Endothelial cell of umbilical vein (primary cell): ENCODE results near the gene ARHGEF12. TPM values are rescaled to one million over a fixed set of nuclear protein-coding genes. Genes with fewer than 3 reads are reported as not detected.

ENCODE experiments used
- BruUV-seq: library from RNA; stranded (reverse); fragments of 400-500 nt; replicated peaks from 2 replicates; lab custom pipeline; 2021; lab: Mats Ljungman, UMichigan
- CTCF ChIA-PET: fragments of 300-600, 350-600 bp; sonication (Branson Sonifier 250); formaldehyde crosslinking; loops from one replicate; lab custom pipeline; 2021; ENCODE audit warnings: antibody characterized with exemption, inconsistent platforms; lab: Charles Lee
- POLR2A ChIA-PET: fragments of 300-600, 350-600 bp; sonication (Branson Sonifier 250); formaldehyde crosslinking; loops from one replicate; lab custom pipeline; 2021; ENCODE audit warnings: antibody characterized with exemption, inconsistent platforms; lab: Charles Lee
- DNase-seq: peaks from one replicate; pipeline ENCODE4 v3.0.0-alpha.2; 2011; ENCODE audit warnings: low read depth, low spot score
- FAIRE-seq: peaks from 2 replicates; lab custom pipeline; 2011; peaks lifted over from hg19 to GRCh38; lab: Jason Lieb, UNC
- H2AFZ ChIP-seq: 2 replicates; pipeline ENCODE4 v1.6.0; 2012; ENCODE audit warnings: low read depth, low read length, control low read depth, inconsistent platforms
- H3K27ac ChIP-seq: 2 replicates; pipeline ENCODE4 v1.5.1; 2011; ENCODE audit warnings: low read depth, mild to moderate bottlenecking, control low read depth, low read length, moderate library complexity; ENCODE audit not compliant: insufficient read depth
- H3K27me3 ChIP-seq, 2 experiments: 2 replicates each; pipeline versions ENCODE4 v1.6.0 to v1.6.1; 2011; ENCODE audit warnings: low read length in 2 of 2, mixed read lengths in 1 of 2; ENCODE audit not compliant: control insufficient read depth in 2 of 2, insufficient read depth in 2 of 2
- H3K36me3 ChIP-seq, 2 experiments: 2 replicates in 1 of 2; 3 replicates in 1 of 2; pipeline ENCODE4 v1.5.1; 2011; ENCODE audit warnings: low read length in 2 of 2, mild to moderate bottlenecking in 1 of 2, moderate library complexity in 1 of 2; ENCODE audit not compliant: control insufficient read depth in 2 of 2, insufficient read depth in 2 of 2; ENCODE audit errors: extremely low read depth in 1 of 2
- H3K4me1 ChIP-seq: 3 replicates; pipeline ENCODE4 v1.5.1; 2011; ENCODE audit warnings: mild to moderate bottlenecking, low read length; ENCODE audit not compliant: control insufficient read depth, insufficient read depth; ENCODE audit errors: extremely low read depth
- H3K4me2 ChIP-seq: 2 replicates; pipeline ENCODE4 v1.6.1; 2011; ENCODE audit warnings: low read length, control low read depth, mixed read lengths; ENCODE audit not compliant: insufficient read depth
- H3K4me3 ChIP-seq, 3 experiments: fragments of 200-600 bp in 1 of 3; sonication (generic), shearing (Covaris generic) in 1 of 3; replicated peaks in 1 of 3; 2 replicates each; pipeline ENCODE4 v1.5.1; 2011 to 2016; ENCODE audit warnings: control low read depth in 3 of 3, low read length in 3 of 3, mild to moderate bottlenecking in 2 of 3, inconsistent platforms in 1 of 3, low read depth in 1 of 3, moderate library complexity in 1 of 3; ENCODE audit not compliant: insufficient read depth in 1 of 3
- H3K79me2 ChIP-seq: 2 replicates; pipeline ENCODE4 v1.6.0; 2012; ENCODE audit warnings: low read length, inconsistent platforms; ENCODE audit not compliant: control insufficient read depth, insufficient read depth
- H3K9ac ChIP-seq: replicated peaks from 2 replicates; pipeline ENCODE3; 2011; ENCODE audit warnings: low read length, control low read depth; ENCODE audit not compliant: insufficient read depth; ENCODE audit errors: extremely low read depth
- H3K9me1 ChIP-seq: replicated peaks from 3 replicates; pipeline ENCODE4 v1.6.0; 2011; ENCODE audit warnings: mild to moderate bottlenecking, low read length; ENCODE audit not compliant: control insufficient read depth, insufficient read depth; ENCODE audit errors: extremely low read depth
- H3K9me3 ChIP-seq: replicated peaks from 2 replicates; pipeline ENCODE4 v1.5.1; 2012; ENCODE audit warnings: low read length, inconsistent platforms; ENCODE audit not compliant: control insufficient read depth, insufficient read depth
- H4K20me1 ChIP-seq: replicated peaks from 2 replicates; pipeline ENCODE3; 2011; ENCODE audit warnings: mild to moderate bottlenecking, low read length; ENCODE audit not compliant: control insufficient read depth, insufficient read depth; ENCODE audit errors: extremely low read depth
- CTCF ChIP-seq, 2 donors: IDR thresholded peaks; 1 replicate in 1 of 2; 2 replicates in 1 of 2; pipeline ENCODE4 v1.5.1; 2011; ENCODE audit warnings: low read length in 2 of 2, mild to moderate bottlenecking in 2 of 2, moderate library complexity in 2 of 2, control low read depth in 1 of 2, inconsistent platforms in 1 of 2, low read depth in 1 of 2; ENCODE audit not compliant: insufficient read depth in 1 of 2; ENCODE audit errors: extremely low read depth in 1 of 2
- EZH2 ChIP-seq: IDR thresholded peaks from 2 replicates; pipeline ENCODE4 v1.6.1; 2012; ENCODE audit warnings: borderline replicate concordance, low read depth, mild to moderate bottlenecking, moderate library complexity, low read length, inconsistent platforms; ENCODE audit not compliant: severe bottlenecking
- FOS ChIP-seq: IDR thresholded peaks from 2 replicates; pipeline ENCODE4 v1.6.1; 2011; ENCODE audit warnings: mild to moderate bottlenecking, low read length, moderate library complexity, borderline replicate concordance; ENCODE audit not compliant: insufficient read depth
- GATA2 ChIP-seq: IDR thresholded peaks from 2 replicates; pipeline ENCODE4 v1.7.0; 2011; ENCODE audit warnings: low read depth, mild to moderate bottlenecking, moderate library complexity, mixed read lengths, low read length; ENCODE audit not compliant: insufficient read length, insufficient read depth
- JUN ChIP-seq: IDR thresholded peaks from 2 replicates; pipeline ENCODE4 v1.6.1; 2011; ENCODE audit warnings: borderline replicate concordance, low read depth; ENCODE audit not compliant: insufficient read length, insufficient read depth
- MAX ChIP-seq: IDR thresholded peaks from 2 replicates; pipeline ENCODE4 v1.6.1; 2011; ENCODE audit not compliant: insufficient read depth, insufficient read length
- MYC ChIP-seq: IDR thresholded peaks from one replicate; pipeline ENCODE4 v1.6.1; 2011; ENCODE audit warnings: mild to moderate bottlenecking, low read depth, low read length
- POLR2A ChIP-seq: IDR thresholded peaks from 2 replicates; pipeline ENCODE4 v1.6.1; 2012; ENCODE audit warnings: low read depth, mild to moderate bottlenecking, control low read depth, low read length
- POLR2AphosphoS5 ChIP-seq: IDR thresholded peaks from 2 replicates; pipeline ENCODE4 v1.6.1; 2012; ENCODE audit warnings: low read depth, mild to moderate bottlenecking, control low read depth, low read length, moderate library complexity; ENCODE audit not compliant: insufficient read depth
- dilution Hi-C: fragments of 300-500 bp; cut with MboI; formaldehyde crosslinking; loops from one replicate; pipeline ENCODE4 v1.15.0; 2019; ENCODE audit warnings: low sequenced_read_pairs; ENCODE audit not compliant: extremely low pct_ligation_motif_present
- intact Hi-C: fragments of 100-400 bp; cut with micrococcal nuclease; formaldehyde crosslinking; loops from one replicate; pipeline ENCODE4 v1.10.0; 2022
- polyA plus RNA-seq, 4 experiments: library from polyadenylated mRNA; depleted of rRNA in 3 of 4; stranded (reverse) in 3 of 4; unstranded in 1 of 4; fragments of >200 nt; gene quantifications; 2 replicates each; pipeline versions ENCODE4 v1.2.1 to v1.2.3, GENCODE V29; 2011 to 2012; ENCODE audit warnings: missing spikeins in 1 of 4
- total RNA-seq: library from RNA; stranded (reverse); gene quantifications from 2 replicates; pipeline ENCODE4 v1.2.3, GENCODE V29; 2021

The ARHGEF12 gene
- total and polyA plus RNA-seq, 2 donors (not counting 3 experiments of a cell fraction or from before 2014, with no cell fraction given): 20.9 to 125 TPM

GRCh38 chr11:120295099-120295498 lies 41.1 kb upstream of the ARHGEF12 start:
- no peak overlapping the region for H3K4me3 ChIP-seq
- no TSS peak for BruUV-seq
- H3K9ac ChIP-seq: no peak overlapping the region
- H3K4me1 ChIP-seq: no peaks in the 10 kb centered on the region
- no peaks in the 10 kb centered on the region for H3K36me3 ChIP-seq
- no peak overlapping the region for H2AFZ ChIP-seq
- no peak overlapping the region for H3K4me2 ChIP-seq
- no peaks in the 10 kb centered on the region for H3K79me2 ChIP-seq
- DNase-seq (no peak), FAIRE-seq (no peak)
- H4K20me1 ChIP-seq: no peaks in the 10 kb centered on the region
- no peak overlapping the region for H3K27ac ChIP-seq
- dilution Hi-C loops: no loop called here
- H3K9me1 ChIP-seq: no peaks in the 10 kb centered on the region
- intact Hi-C loops: no loop called here
- H3K27me3 ChIP-seq: peaks cover 12 to 14% of the 10 kb centered on the region in 2 experiments
- H3K9me3 ChIP-seq: no peaks in the 10 kb centered on the region
- ChIA-PET POLR2A (no interaction called here), CTCF (no interaction called here)
- TF ChIP-seq MYC (no peak), MAX (no peak), JUN (no peak), EZH2 (no peak), GATA2 (no peak), FOS (no peak), CTCF (IDR thresholded peaks at IDR 0.05; ENCODE audit: extremely low read depth in 1 of 2, insufficient read depth in 1 of 2, low read depth in 1 of 2, low read length in 2 of 2) (no peak), POLR2A (no peak), POLR2AphosphoS5 (no peak)
